NOMO-1 treated with DMSO at 0.1 percent for 48 hours (cell line): Measurements from ENCODE around the gene CNTN6.

ENCODE experiments used
- DNase-seq: peaks from one replicate; lab custom pipeline; 2025; ENCODE audit not compliant: unreplicated experiment; lab: John Stamatoyannopoulos, UW

CNTN6 gene

GRCh38 chr3:1404270-1404962 is 311.6 kb downstream of the CNTN6 start:
- no peak for DNase-seq

- no peak for DNase-seq
Observed at GRCh38 chr3:1406250-1406649, 313.4 kb downstream of the CNTN6 start.

- DNase-seq: no peak
Observed at GRCh38 chr3:1421577-1421976, 328.8 kb downstream of the CNTN6 start.

DNA sequence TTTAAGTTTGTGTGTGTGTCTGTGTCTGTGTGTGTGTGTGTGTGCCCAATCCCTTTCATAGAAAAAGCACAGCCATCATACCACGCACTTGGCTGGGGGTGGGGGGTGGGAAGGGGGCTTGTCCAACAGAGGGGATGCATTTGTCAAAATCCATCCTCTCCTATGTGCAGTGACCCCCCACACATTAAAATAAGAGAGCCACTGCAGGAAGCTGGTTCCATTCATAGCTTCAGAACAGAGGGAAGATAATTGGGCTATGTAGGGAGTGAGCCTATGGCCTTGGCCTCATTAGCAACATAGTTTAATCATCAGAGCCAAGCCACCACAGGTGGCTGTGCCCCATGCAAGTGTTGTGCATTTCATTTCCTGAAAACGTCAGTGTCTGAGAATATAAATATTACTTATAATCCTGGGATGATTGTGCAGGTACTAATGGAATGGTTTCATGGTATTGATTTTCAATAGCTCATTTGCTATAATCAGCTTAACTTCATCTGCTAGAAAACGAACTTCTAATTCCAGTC is 330.8 kb downstream of the CNTN6 start:
- no peak for DNase-seq

GRCh38 chr3:1439395-1439794 is 346.6 kb downstream of the CNTN6 start:
- no peak for DNase-seq

GRCh38 chr3:1442271-1442670 is 349.4 kb downstream of the CNTN6 start:
- DNase-seq: no peak

- no peak for DNase-seq
Observed at GRCh38 chr3:1444195-1444594, 351.4 kb downstream of the CNTN6 start.

DNA sequence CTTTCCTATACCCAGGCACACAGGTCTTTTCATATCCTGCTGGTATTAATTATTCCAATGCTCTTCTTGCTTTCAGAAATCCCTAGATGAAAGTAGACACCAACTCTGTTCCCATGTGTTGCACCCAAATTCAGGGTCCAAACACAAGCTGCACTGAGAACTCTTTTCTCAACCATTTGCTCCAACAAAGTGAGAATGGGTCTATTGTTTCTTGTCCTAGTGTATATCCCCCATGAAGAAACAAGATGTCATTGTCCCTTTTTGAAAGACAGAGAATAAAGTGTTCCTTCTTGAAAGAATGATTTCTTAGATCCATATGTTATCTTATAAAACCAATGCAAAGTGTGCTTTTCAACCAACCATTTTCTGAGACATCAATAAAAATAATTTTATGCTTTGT is 353.7 kb downstream of the CNTN6 start:
- DNase-seq: no peak

DNA sequence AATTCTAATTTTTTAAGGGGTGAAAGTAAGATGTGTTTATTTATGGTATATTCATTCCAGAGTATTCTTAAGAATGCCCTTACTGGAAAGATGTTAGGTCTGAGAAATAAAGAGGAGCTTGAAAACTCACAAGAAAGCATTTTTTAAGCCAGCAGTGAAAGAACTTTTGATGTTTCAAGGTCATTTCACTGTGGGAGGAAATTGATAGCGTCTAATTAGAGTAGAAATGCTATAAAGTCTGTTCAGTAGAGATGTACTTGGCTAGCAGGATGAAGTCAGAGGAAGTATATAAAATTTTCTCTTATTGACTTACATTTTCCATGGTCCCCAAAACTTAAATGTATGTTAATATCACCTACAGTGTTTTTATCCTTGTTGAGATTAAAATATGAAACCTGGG is 354.6 kb downstream of the CNTN6 start:
- no peak for DNase-seq

- no peak for DNase-seq
Observed at GRCh38 chr3:1448443-1448842, 355.6 kb downstream of the CNTN6 start.
